C4-2B (cell line): ENCODE measurements around the gene ADD3.

Source experiments
- CTCF ChIP-seq: fragments of 450-650 bp; conservative IDR thresholded peaks from 2 replicates; pipeline ENCODE4 v1.5.1; 2017; ENCODE audit warnings: mild to moderate bottlenecking
- ZFX ChIP-seq: fragments of 450-650 bp; IDR thresholded peaks from 2 replicates; pipeline ENCODE4 v1.6.1; 2017

DNA sequence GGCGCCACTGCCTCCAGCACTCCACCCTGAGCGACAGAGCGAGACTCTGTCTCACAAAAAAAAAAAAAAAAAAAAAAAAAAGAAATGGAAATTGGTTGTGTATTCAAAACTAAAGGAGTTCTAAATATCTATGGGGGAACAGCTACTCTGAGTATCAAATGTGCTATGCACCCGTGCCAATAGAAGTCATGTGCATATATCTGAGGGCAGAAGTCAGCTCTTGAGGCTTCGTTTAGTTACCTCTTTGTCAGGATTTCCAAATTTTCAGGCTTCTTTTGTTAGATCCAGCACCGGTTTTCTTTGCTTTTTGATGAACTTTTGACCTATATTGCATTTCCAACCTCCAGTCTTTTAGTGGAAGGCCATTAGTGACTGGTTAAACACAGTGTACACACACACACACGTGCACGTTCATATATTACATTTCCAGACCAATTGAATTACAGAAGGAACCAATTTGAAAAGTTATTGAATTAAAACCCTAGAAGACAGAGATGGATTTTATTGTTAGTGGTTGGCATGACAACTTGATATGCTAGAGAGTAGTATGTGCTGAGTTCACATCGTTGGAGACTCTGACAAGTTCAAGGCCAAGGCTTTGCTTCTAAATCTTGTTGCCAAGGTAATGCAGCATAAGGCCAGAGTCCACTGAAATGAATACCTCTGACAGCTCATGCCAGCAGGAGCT, 33.1 kb upstream of the ADD3 start:
- TF ChIP-seq CTCF (no peak), ZFX (no peak)
